Activated CD8-positive, alpha-beta T cell treated with anti-CD3 and anti-CD28 coated beads for 36 hours (primary cell): ENCODE data around the gene SLC66A2. TPM values are rescaled to one million over a fixed set of nuclear protein-coding genes. Genes with fewer than 3 reads are reported as not detected.

ENCODE experiments used
- ATAC-seq: fragments of 200-7000 bp; cut with Tn5 transposase; one replicate; pipeline ENCODE4 v1.10.0; 2021; ENCODE audit warnings: mild to moderate bottlenecking, moderate library complexity
- CTCF ChIA-PET: fragments of 350-600 bp; sonication (Branson Sonifier 250); formaldehyde crosslinking; loops from one replicate; lab custom pipeline; 2021; ENCODE audit warnings: antibody characterized with exemption; lab: Charles Lee
- POLR2A ChIA-PET: fragments of 350-600 bp; sonication (Branson Sonifier 250); formaldehyde crosslinking; loops from one replicate; lab custom pipeline; 2021; ENCODE audit warnings: antibody characterized with exemption; lab: Charles Lee
- DNase-seq: peaks from one replicate; pipeline ENCODE4 v3.0.0-alpha.2; 2020
- H3K27ac Mint-ChIP-seq: one replicate; pipeline ENCODE4 v1.8.0; 2021; ENCODE audit warnings: mild to moderate bottlenecking, mixed read lengths
- H3K27me3 Mint-ChIP-seq: one replicate; pipeline ENCODE4 v1.8.0; 2021; ENCODE audit warnings: mixed read lengths
- H3K36me3 Mint-ChIP-seq: one replicate; pipeline ENCODE4 v1.8.0; 2021; ENCODE audit warnings: low read depth, mixed read lengths
- H3K4me1 Mint-ChIP-seq: one replicate; pipeline ENCODE4 v1.8.0; 2021; ENCODE audit warnings: low read depth, mixed read lengths
- H3K4me3 Mint-ChIP-seq: one replicate; pipeline ENCODE4 v1.8.0; 2021; ENCODE audit warnings: mild to moderate bottlenecking, moderate library complexity, mixed read lengths
- H3K9me3 Mint-ChIP-seq: one replicate; pipeline ENCODE4 v1.8.0; 2021; ENCODE audit warnings: mixed read lengths
- intact Hi-C: fragments of 100-400 bp; cut with micrococcal nuclease; formaldehyde crosslinking; loops from one replicate; pipeline ENCODE4 v1.10.0; 2022
- total RNA-seq, 2 experiments: library from RNA; stranded (reverse); gene quantifications; one replicate each; pipeline ENCODE4 v1.2.3, GENCODE V29; 2021
- TF ChIP-seq, protein P1 (sequence below): fragments of 200-600 bp; IDR thresholded peaks from one replicate; pipeline ENCODE4 v1.8.0; 2022; ENCODE audit warnings: antibody characterized with exemption, mild to moderate bottlenecking

Gene SLC66A2
- total RNA-seq, 2 experiments from 2014 or later: 28.2 to 29.7 TPM

DNA sequence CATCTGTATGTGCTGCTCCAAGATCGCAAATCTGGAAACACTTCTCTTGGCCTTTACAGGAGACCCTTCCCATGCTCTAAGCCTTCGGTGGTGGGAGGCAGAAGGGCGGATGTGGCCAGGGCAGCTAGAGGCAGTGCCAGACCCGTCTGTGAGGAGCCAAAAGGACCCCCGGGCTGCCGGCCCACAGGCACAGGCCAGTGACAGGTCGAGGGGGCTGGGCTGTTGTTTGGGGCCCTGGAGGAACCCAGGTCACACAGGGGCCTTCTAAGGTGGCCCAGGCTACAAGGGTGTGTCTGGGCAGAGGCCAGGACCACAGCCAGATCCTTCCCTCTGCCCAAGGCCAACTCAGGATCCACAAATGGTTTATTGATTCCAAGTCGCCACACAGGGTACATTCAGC lies 49.4 kb downstream of the SLC66A2 start:
- H3K4me3 Mint-ChIP-seq: no peak overlapping the region
- CTCF ChIA-PET: no interaction called here
- H3K27me3 Mint-ChIP-seq: no peaks in the 10 kb centered on the region
- no peak overlapping the region for H3K27ac Mint-ChIP-seq
- peaks cover 8% of the 10 kb centered on the region for H3K9me3 Mint-ChIP-seq
- TF ChIP-seq, protein P1, sequence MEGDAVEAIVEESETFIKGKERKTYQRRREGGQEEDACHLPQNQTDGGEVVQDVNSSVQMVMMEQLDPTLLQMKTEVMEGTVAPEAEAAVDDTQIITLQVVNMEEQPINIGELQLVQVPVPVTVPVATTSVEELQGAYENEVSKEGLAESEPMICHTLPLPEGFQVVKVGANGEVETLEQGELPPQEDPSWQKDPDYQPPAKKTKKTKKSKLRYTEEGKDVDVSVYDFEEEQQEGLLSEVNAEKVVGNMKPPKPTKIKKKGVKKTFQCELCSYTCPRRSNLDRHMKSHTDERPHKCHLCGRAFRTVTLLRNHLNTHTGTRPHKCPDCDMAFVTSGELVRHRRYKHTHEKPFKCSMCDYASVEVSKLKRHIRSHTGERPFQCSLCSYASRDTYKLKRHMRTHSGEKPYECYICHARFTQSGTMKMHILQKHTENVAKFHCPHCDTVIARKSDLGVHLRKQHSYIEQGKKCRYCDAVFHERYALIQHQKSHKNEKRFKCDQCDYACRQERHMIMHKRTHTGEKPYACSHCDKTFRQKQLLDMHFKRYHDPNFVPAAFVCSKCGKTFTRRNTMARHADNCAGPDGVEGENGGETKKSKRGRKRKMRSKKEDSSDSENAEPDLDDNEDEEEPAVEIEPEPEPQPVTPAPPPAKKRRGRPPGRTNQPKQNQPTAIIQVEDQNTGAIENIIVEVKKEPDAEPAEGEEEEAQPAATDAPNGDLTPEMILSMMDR: no peak
- ATAC-seq (no peak), DNase-seq (no peak)
- POLR2A ChIA-PET: interaction anchor here (0.7 kb wide), 1 partner anchor 313 kb away, joined by 3 read pairs; no protein-coding TSS in a partner anchor
- peaks cover 8% of the 10 kb centered on the region for H3K36me3 Mint-ChIP-seq
- intact Hi-C loops: no loop called here
- peaks cover 10% of the 10 kb centered on the region for H3K4me1 Mint-ChIP-seq

DNA sequence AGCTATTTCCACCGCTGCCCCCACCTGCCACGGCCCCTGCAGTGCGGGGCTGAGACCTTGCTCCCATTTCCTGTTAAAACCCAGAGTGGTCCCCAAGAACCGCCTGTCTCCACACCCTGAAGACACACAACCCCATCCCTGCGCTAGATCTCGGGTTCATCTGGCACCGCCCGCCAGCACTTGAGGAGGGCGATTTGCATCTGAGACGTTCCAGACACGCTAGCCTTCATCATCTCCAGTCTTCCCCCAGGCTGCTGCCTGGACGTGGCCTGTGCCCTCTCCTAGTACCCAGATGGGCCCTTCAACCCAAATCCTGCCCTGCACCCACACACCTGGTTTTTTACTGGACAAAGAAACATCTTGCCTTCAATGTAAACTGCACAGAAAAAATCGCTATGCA lies 49.8 kb downstream of the SLC66A2 start:
- no peaks in the 10 kb centered on the region for H3K27me3 Mint-ChIP-seq
- H3K9me3 Mint-ChIP-seq: peaks cover 12% of the 10 kb centered on the region
- no peak overlapping the region for H3K27ac Mint-ChIP-seq
- DNase-seq (no peak), ATAC-seq (no peak)
- H3K4me3 Mint-ChIP-seq: no peak overlapping the region
- TF ChIP-seq, protein P1: no peak
- POLR2A ChIA-PET: interaction anchor here (0.7 kb wide), 1 partner anchor 313 kb away, joined by 3 read pairs; no protein-coding TSS in a partner anchor
- CTCF ChIA-PET: no interaction called here
- peaks cover 8% of the 10 kb centered on the region for H3K36me3 Mint-ChIP-seq
- H3K4me1 Mint-ChIP-seq: peaks cover 10% of the 10 kb centered on the region
- intact Hi-C loops: no loop called here

DNA sequence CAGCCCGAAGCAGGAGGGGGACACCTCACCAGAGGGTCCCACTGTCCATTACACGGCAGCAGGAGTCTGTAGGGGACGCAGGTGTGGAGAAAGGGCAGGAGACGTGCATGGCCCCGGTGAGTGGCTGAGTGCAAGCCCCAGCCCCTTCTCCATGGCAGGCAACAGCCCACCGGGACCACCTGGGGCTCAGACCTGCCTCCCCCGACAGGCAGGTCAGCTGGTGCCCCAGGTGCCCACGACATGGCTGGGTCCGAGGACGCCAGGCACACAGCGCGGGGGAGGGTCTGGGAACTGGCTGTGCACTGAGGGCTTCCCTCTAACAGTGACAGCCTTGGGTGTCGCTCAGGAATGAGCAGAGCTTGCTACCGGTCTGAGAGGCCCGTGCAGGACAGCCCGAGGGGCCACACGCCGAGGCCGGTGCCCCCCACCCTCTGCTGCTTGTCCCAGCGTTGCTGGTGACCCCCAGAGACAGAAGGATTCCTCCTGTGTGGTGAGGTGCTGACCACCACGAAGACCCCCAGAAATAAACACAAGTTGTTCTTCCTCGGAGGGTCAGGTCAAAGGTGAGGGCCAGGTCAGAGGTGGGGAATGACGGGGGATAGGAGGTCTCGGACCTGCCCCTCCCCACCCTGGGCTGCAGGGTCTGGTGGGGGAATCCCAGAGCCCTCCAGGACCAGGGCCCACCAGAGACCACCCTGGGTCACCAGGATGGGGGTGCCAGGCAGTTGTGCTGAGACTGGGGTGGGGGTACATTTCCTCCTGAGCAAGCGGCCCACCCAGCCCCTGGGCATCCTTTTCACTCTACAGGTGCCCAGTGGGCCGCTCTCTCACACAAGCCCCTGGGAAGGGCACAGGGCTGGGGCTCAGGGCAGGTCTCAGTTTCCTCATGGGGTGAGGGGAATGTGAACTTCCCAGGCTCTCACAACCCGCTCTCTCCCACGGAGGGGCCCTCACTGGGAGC lies 50.6 kb downstream of the SLC66A2 start:
- ATAC-seq: no peak
- ChIA-PET POLR2A (no interaction called here), CTCF (no interaction called here)
- TF ChIP-seq, protein P1: no peak
- intact Hi-C loops: no loop called here
- Mint-ChIP-seq H3K4me1 (peaks cover 5% of the 10 kb centered on the region), H3K9me3 (peaks cover 15% of the 10 kb centered on the region), H3K27ac (no peak overlapping the region), H3K36me3 (peaks cover 8% of the 10 kb centered on the region), H3K27me3 (no peaks in the 10 kb centered on the region), H3K4me3 (no peak overlapping the region)
- no peak for DNase-seq

DNA sequence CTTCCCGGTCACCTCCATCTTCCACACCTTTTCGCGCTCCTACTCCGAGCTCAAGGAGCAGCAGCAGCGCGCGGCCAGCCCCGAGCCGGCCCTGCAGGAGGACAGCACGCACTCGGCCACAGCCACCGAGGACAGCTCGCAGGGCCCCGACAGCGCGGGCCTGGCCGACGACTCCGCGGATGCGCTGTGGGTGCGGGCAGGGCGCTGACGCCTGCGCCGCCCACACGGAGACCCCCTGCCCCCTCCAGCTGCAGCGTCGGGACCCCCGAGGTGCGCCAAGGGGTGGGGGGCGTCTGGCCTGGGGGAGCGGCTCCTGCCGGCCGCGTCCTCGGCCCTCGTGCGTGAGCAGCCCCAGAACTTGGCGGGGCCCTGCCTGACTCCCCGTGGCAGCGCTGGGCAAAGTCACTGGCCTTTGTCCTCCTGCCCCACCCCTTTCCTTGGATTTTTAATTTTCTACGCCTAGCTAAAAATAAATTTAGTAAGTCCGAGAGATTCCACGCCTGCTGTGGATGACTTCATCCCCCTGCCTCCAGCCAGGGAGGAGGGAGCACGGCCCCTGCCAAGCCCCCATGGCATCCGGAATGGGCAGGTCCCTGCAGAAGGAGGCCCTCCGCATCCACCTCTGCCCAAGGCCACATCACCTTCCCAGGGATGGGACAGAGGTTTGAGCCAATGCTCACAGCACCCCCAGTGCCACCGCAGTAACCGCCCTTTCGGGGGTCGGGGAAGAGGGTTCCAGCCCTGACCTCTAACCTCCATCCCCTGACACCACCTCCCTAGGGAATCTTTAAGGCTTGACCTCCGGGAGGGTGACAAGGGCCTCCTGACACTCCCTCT lies 51.6 kb downstream of the SLC66A2 start:
- ChIA-PET POLR2A (no interaction called here), CTCF (no interaction called here)
- TF ChIP-seq, protein P1: no peak
- H3K9me3 Mint-ChIP-seq: peaks cover 24% of the 10 kb centered on the region
- intact Hi-C loops: no loop called here
- no peaks in the 10 kb centered on the region for H3K4me1 Mint-ChIP-seq
- no peaks in the 10 kb centered on the region for H3K27me3 Mint-ChIP-seq
- H3K27ac Mint-ChIP-seq: no peak overlapping the region
- H3K4me3 Mint-ChIP-seq: no peak overlapping the region
- ATAC-seq: no peak
- no peak for DNase-seq
- H3K36me3 Mint-ChIP-seq: peaks cover 8% of the 10 kb centered on the region
